ENCODE data around the gene EIF2B1.

- no peak for TF ChIP-seq POLR2A (IDR thresholded peaks at IDR 0.05; ENCODE audit: low read length)
- no peak for TF ChIP-seq GATA1 (IDR thresholded peaks at IDR 0.05; ENCODE audit: low read depth, low read length)
Measured at GRCh38 chr12:123576611-123577010, 56.9 kb downstream of the EIF2B1 start.
